OCI-LY1 (cell line): ENCODE data around the gene FBXW7.

ENCODE experiments used
- EZH2 ChIP-seq: fragments of 200-600 bp; sonication (generic), shearing (Covaris generic); IDR thresholded peaks from 2 replicates; pipeline ENCODE4 v1.8.0; 2017; ENCODE audit warnings: borderline replicate concordance, mixed run types, mild to moderate bottlenecking, antibody characterized with exemption, low read length, moderate library complexity, mixed read lengths
- TF ChIP-seq, protein P1 (sequence below): fragments of 200-600 bp; sonication (generic), shearing (Covaris generic); IDR thresholded peaks from 2 replicates; pipeline ENCODE4 v1.5.1; 2017; ENCODE audit warnings: mild to moderate bottlenecking, antibody characterized with exemption, low read length, moderate library complexity, mixed read lengths

GRCh38 chr4:152299553-152299952 is 236.3 kb downstream of the FBXW7 start:
- no peak for TF ChIP-seq EZH2
- TF ChIP-seq, protein P1, sequence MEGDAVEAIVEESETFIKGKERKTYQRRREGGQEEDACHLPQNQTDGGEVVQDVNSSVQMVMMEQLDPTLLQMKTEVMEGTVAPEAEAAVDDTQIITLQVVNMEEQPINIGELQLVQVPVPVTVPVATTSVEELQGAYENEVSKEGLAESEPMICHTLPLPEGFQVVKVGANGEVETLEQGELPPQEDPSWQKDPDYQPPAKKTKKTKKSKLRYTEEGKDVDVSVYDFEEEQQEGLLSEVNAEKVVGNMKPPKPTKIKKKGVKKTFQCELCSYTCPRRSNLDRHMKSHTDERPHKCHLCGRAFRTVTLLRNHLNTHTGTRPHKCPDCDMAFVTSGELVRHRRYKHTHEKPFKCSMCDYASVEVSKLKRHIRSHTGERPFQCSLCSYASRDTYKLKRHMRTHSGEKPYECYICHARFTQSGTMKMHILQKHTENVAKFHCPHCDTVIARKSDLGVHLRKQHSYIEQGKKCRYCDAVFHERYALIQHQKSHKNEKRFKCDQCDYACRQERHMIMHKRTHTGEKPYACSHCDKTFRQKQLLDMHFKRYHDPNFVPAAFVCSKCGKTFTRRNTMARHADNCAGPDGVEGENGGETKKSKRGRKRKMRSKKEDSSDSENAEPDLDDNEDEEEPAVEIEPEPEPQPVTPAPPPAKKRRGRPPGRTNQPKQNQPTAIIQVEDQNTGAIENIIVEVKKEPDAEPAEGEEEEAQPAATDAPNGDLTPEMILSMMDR, result no peak
